D721Med (cell line): ENCODE results near the gene SNORC.
A peak's percentile ranks its signal among the peaks of the same experiment; 100 is the strongest.

ENCODE experiments used
- DNase-seq: peaks from one replicate; pipeline ENCODE4 v3.0.0; 2011; ENCODE audit warnings: low spot score; ENCODE audit not compliant: insufficient read length
- FAIRE-seq: peaks from 2 replicates; lab custom pipeline; 2011; peaks lifted over from hg19 to GRCh38; lab: Jason Lieb, UNC
- TF ChIP-seq, protein P1 (sequence below): IDR thresholded peaks from 2 replicates; pipeline ENCODE4 v1.5.1; 2012; ENCODE audit warnings: mild to moderate bottlenecking, control low read depth; ENCODE audit not compliant: insufficient read depth; ENCODE audit errors: missing control alignments

Gene SNORC

DNA sequence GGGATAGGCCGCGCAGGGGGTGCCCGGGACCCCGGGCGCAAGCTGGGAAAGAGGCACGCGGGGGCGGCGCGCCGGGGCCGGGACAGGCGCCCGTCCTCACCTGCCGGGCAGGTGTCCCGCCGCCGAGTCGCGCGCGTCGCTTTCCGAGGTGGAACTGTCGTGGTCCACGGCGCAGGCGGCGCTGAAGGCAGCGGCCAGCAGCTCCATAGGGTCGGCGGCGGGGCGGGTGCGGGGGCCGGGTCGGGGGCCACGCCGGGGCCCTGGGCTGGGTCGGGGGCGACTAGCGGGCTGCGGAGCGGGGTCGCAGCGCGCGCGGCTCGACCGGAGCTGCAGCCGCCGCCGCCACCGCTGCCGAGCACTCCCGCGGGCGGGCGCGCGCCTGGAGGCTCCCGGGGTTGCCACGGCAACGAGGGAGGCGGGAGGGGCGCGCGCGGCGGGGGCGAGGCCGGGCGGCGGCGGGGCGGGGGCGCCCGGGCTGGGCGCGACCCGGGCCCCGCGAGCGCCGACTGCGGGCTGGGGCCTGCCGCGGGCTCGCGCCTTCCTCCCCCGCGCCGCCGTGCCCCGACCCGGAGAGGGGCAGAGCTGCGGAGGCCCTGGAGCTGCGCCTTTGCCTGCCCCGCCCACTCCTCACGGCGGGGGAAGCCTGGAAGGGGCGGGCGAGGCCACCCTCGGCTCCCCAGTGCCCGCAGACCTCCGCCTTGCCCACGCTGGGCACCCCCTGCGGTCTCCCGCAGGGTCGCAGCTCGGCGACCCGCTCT lies 57.9 kb downstream of the SNORC start:
- DNase-seq (peak; percentile 74), FAIRE-seq (no peak)
- TF ChIP-seq, protein P1, sequence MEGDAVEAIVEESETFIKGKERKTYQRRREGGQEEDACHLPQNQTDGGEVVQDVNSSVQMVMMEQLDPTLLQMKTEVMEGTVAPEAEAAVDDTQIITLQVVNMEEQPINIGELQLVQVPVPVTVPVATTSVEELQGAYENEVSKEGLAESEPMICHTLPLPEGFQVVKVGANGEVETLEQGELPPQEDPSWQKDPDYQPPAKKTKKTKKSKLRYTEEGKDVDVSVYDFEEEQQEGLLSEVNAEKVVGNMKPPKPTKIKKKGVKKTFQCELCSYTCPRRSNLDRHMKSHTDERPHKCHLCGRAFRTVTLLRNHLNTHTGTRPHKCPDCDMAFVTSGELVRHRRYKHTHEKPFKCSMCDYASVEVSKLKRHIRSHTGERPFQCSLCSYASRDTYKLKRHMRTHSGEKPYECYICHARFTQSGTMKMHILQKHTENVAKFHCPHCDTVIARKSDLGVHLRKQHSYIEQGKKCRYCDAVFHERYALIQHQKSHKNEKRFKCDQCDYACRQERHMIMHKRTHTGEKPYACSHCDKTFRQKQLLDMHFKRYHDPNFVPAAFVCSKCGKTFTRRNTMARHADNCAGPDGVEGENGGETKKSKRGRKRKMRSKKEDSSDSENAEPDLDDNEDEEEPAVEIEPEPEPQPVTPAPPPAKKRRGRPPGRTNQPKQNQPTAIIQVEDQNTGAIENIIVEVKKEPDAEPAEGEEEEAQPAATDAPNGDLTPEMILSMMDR: no peak
